SK-N-SH (cell line): ENCODE measurements around the gene ABLIM2. TPM values are rescaled to one million over a fixed set of nuclear protein-coding genes. Genes with fewer than 3 reads are reported as not detected.

Experiments
- CTCF ChIA-PET: fragments of 300-600, 350-600 bp; formaldehyde crosslinking; extraction: SDS; loops from one replicate; lab custom pipeline; 2021; lab: Yijun Ruan, JAX
- POLR2A ChIA-PET: fragments of 350-600 bp; sonication (Branson Sonifier 250); formaldehyde crosslinking; extraction: SDS; loops from one replicate; lab custom pipeline; 2020; ENCODE audit warnings: antibody characterized with exemption, inconsistent platforms; lab: Yijun Ruan, JAX
- DNase-seq: peaks from one replicate; pipeline ENCODE4 v3.0.0; 2012
- H2AFZ ChIP-seq: fragments of 200-600 bp; sonication (generic); 2 replicates; pipeline ENCODE4 v1.8.1; 2016; ENCODE audit warnings: antibody characterized with exemption, mild to moderate bottlenecking, low read depth
- H3F3A ChIP-seq: fragments of 200-600 bp; sonication (generic); replicated peaks from 2 replicates; pipeline ENCODE3; 2016; ENCODE audit warnings: antibody characterized with exemption, mild to moderate bottlenecking; ENCODE audit not compliant: insufficient read depth
- H3K27ac ChIP-seq, 2 experiments: fragments of 200-500 bp in 1 of 2; fragments of 200-600 bp in 1 of 2; sonication (Bioruptor generic) in 1 of 2; sonication (generic), shearing (Covaris generic) in 1 of 2; 2 replicates each; pipeline versions ENCODE4 v1.5.1 to v1.6.1; 2014 to 2016; ENCODE audit warnings: low read depth in 2 of 2, inconsistent platforms in 1 of 2, low read length in 1 of 2, mild to moderate bottlenecking in 1 of 2, mixed read lengths in 1 of 2
- H3K27me3 ChIP-seq: fragments of 200-600 bp; sonication (generic), shearing (Covaris generic); 2 replicates; pipeline ENCODE4 v1.6.1; 2016; ENCODE audit warnings: mixed run types; ENCODE audit not compliant: insufficient read depth
- H3K36me3 ChIP-seq, 2 experiments: fragments of 200-500 bp in 1 of 2; fragments of 200-600 bp in 1 of 2; sonication (Bioruptor generic) in 1 of 2; sonication (generic) in 1 of 2; replicated peaks in 1 of 2; 2 replicates each; pipeline versions ENCODE3 to v1.5.1; 2014 to 2016; ENCODE audit warnings: low read length in 1 of 2, mild to moderate bottlenecking in 1 of 2; ENCODE audit not compliant: insufficient read depth in 2 of 2, control insufficient read depth in 1 of 2
- H3K4me1 ChIP-seq, 2 experiments: fragments of 200-500 bp in 1 of 2; fragments of 200-600 bp in 1 of 2; sonication (Bioruptor generic) in 1 of 2; sonication (generic), shearing (Covaris generic) in 1 of 2; 2 replicates each; pipeline versions ENCODE4 v1.5.1 to v1.6.1; 2014 to 2016; ENCODE audit warnings: low read depth in 1 of 2, low read length in 1 of 2, mixed run types in 1 of 2; ENCODE audit not compliant: insufficient read depth in 2 of 2, control insufficient read depth in 1 of 2
- H3K4me2 ChIP-seq: fragments of 200-600 bp; sonication (generic), shearing (Covaris generic); 2 replicates; pipeline ENCODE4 v1.6.1; 2017; ENCODE audit warnings: mixed run types
- H3K4me3 ChIP-seq, 2 experiments: fragments of 200-500 bp in 1 of 2; fragments of 200-600 bp in 1 of 2; sonication (Bioruptor generic) in 1 of 2; sonication (generic), shearing (Covaris generic) in 1 of 2; 2 replicates each; pipeline versions ENCODE4 v1.5.1 to v1.8.1; 2014 to 2016; ENCODE audit warnings: low read depth in 2 of 2, inconsistent platforms in 1 of 2, low read length in 1 of 2, mild to moderate bottlenecking in 1 of 2, mixed read lengths in 1 of 2, moderate library complexity in 1 of 2
- H3K79me2 ChIP-seq: fragments of 200-600 bp; sonication (generic); 2 replicates; pipeline ENCODE4 v1.8.1; 2017; ENCODE audit warnings: mild to moderate bottlenecking; ENCODE audit not compliant: insufficient read depth
- H3K9ac ChIP-seq: fragments of 200-600 bp; sonication (generic); 2 replicates; pipeline ENCODE4 v1.6.1; 2017; ENCODE audit warnings: mixed run types
- H3K9me2 ChIP-seq: fragments of 200-600 bp; sonication (generic); 2 replicates; pipeline ENCODE4 v1.6.1; 2017; ENCODE audit warnings: mixed run types
- H3K9me3 ChIP-seq: fragments of 200-600 bp; sonication (generic); 2 replicates; pipeline ENCODE4 v1.6.1; 2017; ENCODE audit warnings: mixed run types, mild to moderate bottlenecking, moderate library complexity
- H4K20me1 ChIP-seq: fragments of 200-600 bp; sonication (generic); 2 replicates; pipeline ENCODE4 v1.6.1; 2017; ENCODE audit warnings: mild to moderate bottlenecking, mixed run types; ENCODE audit not compliant: insufficient read depth
- EZH2phosphoT487 ChIP-seq: fragments of 200-600 bp; sonication (generic); IDR thresholded peaks from 2 replicates; pipeline ENCODE4 v1.6.1; 2017; ENCODE audit warnings: low read depth, mixed run types, mild to moderate bottlenecking, antibody characterized with exemption, moderate library complexity, borderline replicate concordance
- FOSL2 ChIP-seq: IDR thresholded peaks from 2 replicates; pipeline ENCODE4 v1.4.0; 2012; ENCODE audit warnings: low read depth, mild to moderate bottlenecking, moderate library complexity, borderline replicate concordance
- FOXJ3 ChIP-seq: sonication (generic); formaldehyde crosslinking; IDR thresholded peaks from 2 replicates; pipeline ENCODE4 v1.5.1; 2020; ENCODE audit warnings: mild to moderate bottlenecking, missing genetic modification reagents
- FOXM1 ChIP-seq: IDR thresholded peaks from 2 replicates; pipeline ENCODE4 v1.4.0; 2012; ENCODE audit warnings: low read depth, mild to moderate bottlenecking
- GABPA ChIP-seq: IDR thresholded peaks from 2 replicates; pipeline ENCODE4 v1.4.0; 2012; ENCODE audit warnings: low read depth, mild to moderate bottlenecking
- JUND ChIP-seq: IDR thresholded peaks from 2 replicates; pipeline ENCODE4 v1.4.0; 2012
- MXI1 ChIP-seq: IDR thresholded peaks from 2 replicates; pipeline ENCODE4 v1.6.1; 2012; ENCODE audit warnings: mild to moderate bottlenecking, low read depth, low read length, improper control_type of control experiment
- NFIC ChIP-seq: IDR thresholded peaks from 2 replicates; pipeline ENCODE4 v1.4.0; 2012; ENCODE audit warnings: borderline replicate concordance
- NRF1 ChIP-seq: IDR thresholded peaks from 2 replicates; pipeline ENCODE4 v1.6.1; 2012; ENCODE audit warnings: low read depth, mild to moderate bottlenecking, low read length
- RCOR1 ChIP-seq: fragments of 150-350 bp; IDR thresholded peaks from 2 replicates; pipeline ENCODE4 v1.6.1; 2017; ENCODE audit warnings: antibody characterized with exemption, low read length
- RFX5 ChIP-seq: IDR thresholded peaks from 2 replicates; pipeline ENCODE4 v1.6.1; 2012; ENCODE audit warnings: mild to moderate bottlenecking, improper control_type of control experiment, low read length
- SMC3 ChIP-seq: IDR thresholded peaks from 2 replicates; pipeline ENCODE4 v1.6.1; 2012; ENCODE audit warnings: low read depth, low read length, improper control_type of control experiment
- TCF12 ChIP-seq: IDR thresholded peaks from 2 replicates; pipeline ENCODE4 v1.4.0; 2012
- TEAD4 ChIP-seq: IDR thresholded peaks from 2 replicates; pipeline ENCODE4 v1.4.0; 2012; ENCODE audit warnings: mild to moderate bottlenecking, borderline replicate concordance; ENCODE audit not compliant: insufficient read depth
- WGBS: methylation state at CpG from one replicate; pipeline ENCODE4 v1.1.6; 2017; ENCODE audit warnings: low lambda C conversion rate; 5-methylcytosine and 5-hydroxymethylcytosine counted together
- polyA plus RNA-seq, 3 experiments: library from polyadenylated mRNA; depleted of rRNA; stranded (reverse); fragments of >200 nt; gene quantifications; 2 replicates each; pipeline ENCODE4 v1.2.3, GENCODE V29; 2012
- TF ChIP-seq, protein P1 (sequence below): IDR thresholded peaks from 2 replicates; pipeline ENCODE4 v1.4.0; 2012; ENCODE audit warnings: low read depth
- TF ChIP-seq, protein P2 (sequence below): fragments of 150-350 bp; IDR thresholded peaks from 2 replicates; pipeline ENCODE4 v1.6.1; 2016; ENCODE audit warnings: mild to moderate bottlenecking, low read depth, low read length
- TF ChIP-seq, protein P3 (sequence below): fragments of 200-600 bp; sonication (generic); IDR thresholded peaks from 2 replicates; pipeline ENCODE4 v1.6.1; 2017; ENCODE audit warnings: antibody characterized with exemption, mild to moderate bottlenecking, moderate library complexity
- TF ChIP-seq, protein P4 (sequence below): IDR thresholded peaks from 2 replicates; pipeline ENCODE4 v1.6.1; 2012; ENCODE audit warnings: mild to moderate bottlenecking, low read depth, low read length, moderate library complexity

Gene ABLIM2
- polyA plus RNA-seq, 1 of the 3 experiments (the other 2 are of a cell fraction) = 0.53 TPM

DNA sequence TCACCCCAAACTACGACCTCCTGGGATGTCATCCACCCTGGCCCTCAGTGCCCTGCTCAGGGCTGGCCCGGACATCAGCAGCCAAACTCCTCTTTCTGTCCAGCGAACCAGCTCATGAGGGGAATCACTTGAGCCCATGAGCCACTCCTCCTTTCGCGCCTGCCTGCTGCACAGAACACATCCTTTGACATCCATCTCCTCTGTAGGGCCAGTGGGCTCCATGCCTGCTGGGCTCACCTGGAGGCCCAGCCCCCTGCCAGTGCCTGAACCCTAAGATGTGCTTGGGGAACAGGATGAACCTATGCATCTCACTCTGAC lies 43.5 kb downstream of the ABLIM2 start:
- ChIA-PET CTCF (interaction anchor here (1.4 kb wide), 1 partner anchor 8 kb away, joined by 4 read pairs; no protein-coding TSS in a partner anchor), POLR2A (no interaction called here)
- no peaks in the 10 kb centered on the region for H4K20me1 ChIP-seq
- no peaks in the 10 kb centered on the region for H3F3A ChIP-seq
- H3K4me2 ChIP-seq = no peak overlapping the region
- H3K4me1 ChIP-seq = peaks cover 0 to 32% of the 10 kb centered on the region in 2 experiments; a peak in 1 of 4 replicates
- no peak for DNase-seq
- no peaks in the 10 kb centered on the region for H3K27me3 ChIP-seq
- 40% methylated on average over 5 of the region's 5 CpGs for WGBS
- no peaks in the 10 kb centered on the region for H3K79me2 ChIP-seq
- H3K4me3 ChIP-seq = no peak overlapping the region
- H2AFZ ChIP-seq = no peak overlapping the region
- TF ChIP-seq NRF1 (no peak), RCOR1 (no peak), MXI1 (no peak), FOXM1 (no peak), NFIC (no peak), EZH2phosphoT487 (no peak), TEAD4 (no peak), RFX5 (no peak)
- TF ChIP-seq, protein P1, sequence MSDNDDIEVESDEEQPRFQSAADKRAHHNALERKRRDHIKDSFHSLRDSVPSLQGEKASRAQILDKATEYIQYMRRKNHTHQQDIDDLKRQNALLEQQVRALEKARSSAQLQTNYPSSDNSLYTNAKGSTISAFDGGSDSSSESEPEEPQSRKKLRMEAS = no peak
- TF ChIP-seq, protein P2, sequence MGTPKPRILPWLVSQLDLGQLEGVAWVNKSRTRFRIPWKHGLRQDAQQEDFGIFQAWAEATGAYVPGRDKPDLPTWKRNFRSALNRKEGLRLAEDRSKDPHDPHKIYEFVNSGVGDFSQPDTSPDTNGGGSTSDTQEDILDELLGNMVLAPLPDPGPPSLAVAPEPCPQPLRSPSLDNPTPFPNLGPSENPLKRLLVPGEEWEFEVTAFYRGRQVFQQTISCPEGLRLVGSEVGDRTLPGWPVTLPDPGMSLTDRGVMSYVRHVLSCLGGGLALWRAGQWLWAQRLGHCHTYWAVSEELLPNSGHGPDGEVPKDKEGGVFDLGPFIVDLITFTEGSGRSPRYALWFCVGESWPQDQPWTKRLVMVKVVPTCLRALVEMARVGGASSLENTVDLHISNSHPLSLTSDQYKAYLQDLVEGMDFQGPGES = no peak
- TF ChIP-seq, protein P3, sequence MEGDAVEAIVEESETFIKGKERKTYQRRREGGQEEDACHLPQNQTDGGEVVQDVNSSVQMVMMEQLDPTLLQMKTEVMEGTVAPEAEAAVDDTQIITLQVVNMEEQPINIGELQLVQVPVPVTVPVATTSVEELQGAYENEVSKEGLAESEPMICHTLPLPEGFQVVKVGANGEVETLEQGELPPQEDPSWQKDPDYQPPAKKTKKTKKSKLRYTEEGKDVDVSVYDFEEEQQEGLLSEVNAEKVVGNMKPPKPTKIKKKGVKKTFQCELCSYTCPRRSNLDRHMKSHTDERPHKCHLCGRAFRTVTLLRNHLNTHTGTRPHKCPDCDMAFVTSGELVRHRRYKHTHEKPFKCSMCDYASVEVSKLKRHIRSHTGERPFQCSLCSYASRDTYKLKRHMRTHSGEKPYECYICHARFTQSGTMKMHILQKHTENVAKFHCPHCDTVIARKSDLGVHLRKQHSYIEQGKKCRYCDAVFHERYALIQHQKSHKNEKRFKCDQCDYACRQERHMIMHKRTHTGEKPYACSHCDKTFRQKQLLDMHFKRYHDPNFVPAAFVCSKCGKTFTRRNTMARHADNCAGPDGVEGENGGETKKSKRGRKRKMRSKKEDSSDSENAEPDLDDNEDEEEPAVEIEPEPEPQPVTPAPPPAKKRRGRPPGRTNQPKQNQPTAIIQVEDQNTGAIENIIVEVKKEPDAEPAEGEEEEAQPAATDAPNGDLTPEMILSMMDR = no peak
- H3K36me3 ChIP-seq = no peaks in the 10 kb centered on the region
- H3K9me2 ChIP-seq = no peaks in the 10 kb centered on the region
- no peak overlapping the region for H3K27ac ChIP-seq
- H3K9ac ChIP-seq = no peak overlapping the region
- H3K9me3 ChIP-seq = no peaks in the 10 kb centered on the region

DNA sequence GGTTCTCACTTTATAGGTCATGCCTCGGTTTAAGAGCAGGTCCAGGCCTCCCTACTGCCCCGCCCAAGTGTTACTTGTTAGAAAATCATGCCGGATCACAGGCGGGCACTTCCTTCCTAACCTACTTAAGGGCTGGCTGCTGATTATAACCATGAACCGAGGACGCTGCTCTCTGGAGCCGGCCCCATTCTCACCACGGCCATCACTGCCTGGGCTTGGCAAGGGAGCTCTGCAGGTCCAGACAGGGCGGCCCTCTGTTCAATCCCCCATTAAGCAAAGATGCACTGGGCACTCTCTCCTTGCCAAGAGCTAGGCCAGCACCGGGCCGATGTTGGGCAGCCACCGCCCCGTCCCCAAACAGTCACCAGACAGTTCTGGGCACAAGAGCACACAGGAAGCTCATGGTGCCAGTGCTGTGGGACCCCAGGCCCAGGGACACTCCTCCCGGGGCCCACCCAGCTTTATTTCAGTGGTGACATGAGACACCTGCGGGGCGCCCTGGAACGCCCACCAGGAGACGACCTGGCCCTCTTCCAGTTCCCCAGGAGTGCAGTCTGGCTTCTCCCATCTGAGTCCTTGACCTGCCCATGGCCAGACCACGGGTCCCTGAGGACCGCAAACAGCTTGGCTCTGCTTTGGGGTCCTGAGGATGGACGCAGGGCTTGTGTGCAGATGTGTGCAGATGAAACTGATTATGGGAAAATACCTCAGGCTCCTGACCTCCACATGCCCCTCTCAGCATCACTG lies 44.0 kb downstream of the ABLIM2 start:
- Histone ChIP-seq H3K27ac (no peak overlapping the region), H3K4me1 (peaks cover 0 to 31% of the 10 kb centered on the region in 2 experiments; a peak in 1 of 4 replicates), H3K4me2 (no peak overlapping the region), H3K36me3 (no peaks in the 10 kb centered on the region), H4K20me1 (no peaks in the 10 kb centered on the region), H3K9me2 (no peaks in the 10 kb centered on the region), H3K9me3 (no peaks in the 10 kb centered on the region), H3K27me3 (no peaks in the 10 kb centered on the region), H3K79me2 (no peaks in the 10 kb centered on the region), H3K4me3 (no peak overlapping the region), H3K9ac (no peak overlapping the region), H3F3A (no peaks in the 10 kb centered on the region), H2AFZ (no peak overlapping the region)
- POLR2A ChIA-PET = no interaction called here
- WGBS = 48% methylated on average over 7 of the region's 21 CpGs
- CTCF ChIA-PET = interaction anchor here (0.5 to 1.4 kb wide), 4 partner anchors 7 to 211 kb away, joined by 3 to 6 read pairs (median 4); no protein-coding TSS in a partner anchor
- no peak for DNase-seq
- TF ChIP-seq GABPA (no peak), TCF12 (no peak), FOSL2 (no peak), NFIC (no peak), EZH2phosphoT487 (no peak), JUND (no peak), TEAD4 (no peak), MXI1 (no peak), SMC3 (no peak), FOXJ3 (CRISPR knock-in tag) (no peak)
- TF ChIP-seq, protein P4, sequence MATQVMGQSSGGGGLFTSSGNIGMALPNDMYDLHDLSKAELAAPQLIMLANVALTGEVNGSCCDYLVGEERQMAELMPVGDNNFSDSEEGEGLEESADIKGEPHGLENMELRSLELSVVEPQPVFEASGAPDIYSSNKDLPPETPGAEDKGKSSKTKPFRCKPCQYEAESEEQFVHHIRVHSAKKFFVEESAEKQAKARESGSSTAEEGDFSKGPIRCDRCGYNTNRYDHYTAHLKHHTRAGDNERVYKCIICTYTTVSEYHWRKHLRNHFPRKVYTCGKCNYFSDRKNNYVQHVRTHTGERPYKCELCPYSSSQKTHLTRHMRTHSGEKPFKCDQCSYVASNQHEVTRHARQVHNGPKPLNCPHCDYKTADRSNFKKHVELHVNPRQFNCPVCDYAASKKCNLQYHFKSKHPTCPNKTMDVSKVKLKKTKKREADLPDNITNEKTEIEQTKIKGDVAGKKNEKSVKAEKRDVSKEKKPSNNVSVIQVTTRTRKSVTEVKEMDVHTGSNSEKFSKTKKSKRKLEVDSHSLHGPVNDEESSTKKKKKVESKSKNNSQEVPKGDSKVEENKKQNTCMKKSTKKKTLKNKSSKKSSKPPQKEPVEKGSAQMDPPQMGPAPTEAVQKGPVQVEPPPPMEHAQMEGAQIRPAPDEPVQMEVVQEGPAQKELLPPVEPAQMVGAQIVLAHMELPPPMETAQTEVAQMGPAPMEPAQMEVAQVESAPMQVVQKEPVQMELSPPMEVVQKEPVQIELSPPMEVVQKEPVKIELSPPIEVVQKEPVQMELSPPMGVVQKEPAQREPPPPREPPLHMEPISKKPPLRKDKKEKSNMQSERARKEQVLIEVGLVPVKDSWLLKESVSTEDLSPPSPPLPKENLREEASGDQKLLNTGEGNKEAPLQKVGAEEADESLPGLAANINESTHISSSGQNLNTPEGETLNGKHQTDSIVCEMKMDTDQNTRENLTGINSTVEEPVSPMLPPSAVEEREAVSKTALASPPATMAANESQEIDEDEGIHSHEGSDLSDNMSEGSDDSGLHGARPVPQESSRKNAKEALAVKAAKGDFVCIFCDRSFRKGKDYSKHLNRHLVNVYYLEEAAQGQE = no peak
- TF ChIP-seq, protein P2 = no peak
